Prostate gland (tissue), 2 donors: ENCODE measurements around the gene MYH16. TPM values are rescaled to one million over a fixed set of nuclear protein-coding genes. Genes with fewer than 3 reads are reported as not detected.

ENCODE experiments used
- DNase-seq: peaks from one replicate; pipeline ENCODE4 v3.0.0-alpha.2; 2019; ENCODE audit warnings: low spot score
- H3K27ac ChIP-seq, 2 donors: fragments of 200-600 bp; sonication (generic); 2 replicates each; pipeline ENCODE4 v1.5.1; 2017 to 2019
- H3K27me3 ChIP-seq: fragments of 200-600 bp; sonication (generic); replicated peaks from 2 replicates; pipeline ENCODE4 v1.5.1; 2019; ENCODE audit not compliant: insufficient read depth
- H3K36me3 ChIP-seq, 2 donors: fragments of 200-600 bp; sonication (generic); 1 replicate in 1 of 2; 2 replicates in 1 of 2; pipeline versions ENCODE4 v1.5.1 to v1.8.1; 2017 to 2019
- H3K4me1 ChIP-seq: fragments of 200-600 bp; sonication (generic); replicated peaks from 2 replicates; pipeline ENCODE4 v1.5.1; 2019
- H3K4me3 ChIP-seq, 2 donors: fragments of 200-600 bp; sonication (generic); 2 replicates each; pipeline ENCODE4 v1.5.1; 2017 to 2019
- H3K9me3 ChIP-seq: fragments of 200-600 bp; sonication (generic); 2 replicates; pipeline ENCODE4 v1.5.1; 2017
- CTCF ChIP-seq, 4 experiments: fragments of 200-600 bp in 2 of 4; fragments of 450-650 bp in 2 of 4; sonication (generic) in 2 of 4; IDR thresholded peaks; 1 replicate in 3 of 4; 2 replicates in 1 of 4; pipeline ENCODE4 v1.5.1; 2016 to 2019; ENCODE audit warnings: antibody characterized with exemption in 4 of 4, mild to moderate bottlenecking in 2 of 4, moderate library complexity in 2 of 4
- POLR2A ChIP-seq: fragments of 450-650 bp; IDR thresholded peaks from one replicate; pipeline ENCODE4 v1.6.1; 2016; ENCODE audit warnings: antibody characterized with exemption, mild to moderate bottlenecking
- POLR2AphosphoS5 ChIP-seq: sonication (generic); formaldehyde crosslinking; IDR thresholded peaks from one replicate; pipeline ENCODE4 v1.6.1; 2017; ENCODE audit warnings: antibody characterized with exemption
- WGBS: methylation state at CpG from one replicate; pipeline ENCODE4 v1.1.5; 2018; 5-methylcytosine and 5-hydroxymethylcytosine counted together
- intact Hi-C: fragments of 100-400 bp; cut with DNase I; formaldehyde crosslinking; loops from one replicate; pipeline ENCODE4 v1.14.2; 2022
- total RNA-seq, 2 donors: library from RNA; depleted of rRNA; stranded (reverse); fragments of >200 nt; gene quantifications; one replicate each; pipeline ENCODE4 v1.1.0, GENCODE V29; 2016

The MYH16 gene
- total RNA-seq, 2 donors from 2014 or later = 0.97 TPM; not detected in 1

DNA sequence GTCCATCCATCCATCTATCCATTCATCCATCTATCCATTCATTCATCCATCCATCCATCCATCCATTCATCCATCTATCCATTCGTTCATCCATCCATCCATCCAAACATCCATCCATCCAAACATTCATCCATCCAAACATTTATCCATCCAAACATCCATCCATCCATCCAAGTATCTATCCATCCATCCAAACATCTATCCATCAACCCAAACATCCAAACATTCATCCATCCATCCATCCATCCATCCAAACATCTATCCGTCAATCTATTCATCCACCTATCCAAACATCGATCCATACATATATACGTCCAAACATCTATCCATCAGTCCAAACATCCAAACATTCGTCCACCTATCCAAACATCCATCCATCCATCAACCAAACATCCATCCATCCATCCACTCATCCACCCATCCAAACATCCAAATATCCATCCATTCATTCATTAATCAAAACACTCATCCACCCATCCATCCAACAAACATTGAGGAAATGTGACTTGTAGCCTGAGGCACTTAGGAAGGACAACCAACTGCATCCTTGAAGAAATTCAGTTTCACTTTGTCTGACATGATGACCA lies 28.8 kb upstream of the MYH16 start:
- no peak overlapping the region for H3K27ac ChIP-seq
- no peaks in the 10 kb centered on the region for H3K9me3 ChIP-seq
- TF ChIP-seq CTCF (IDR thresholded peaks at IDR 0.05) (no peak), POLR2A (no peak), POLR2AphosphoS5 (no peak)
- WGBS = 93% methylated on average over 5 of the region's 5 CpGs
- no peaks in the 10 kb centered on the region for H3K27me3 ChIP-seq
- H3K36me3 ChIP-seq = no peaks in the 10 kb centered on the region
- H3K4me1 ChIP-seq = no peaks in the 10 kb centered on the region
- no peak for DNase-seq
- intact Hi-C loops = no loop called here
- H3K4me3 ChIP-seq = no peak overlapping the region

- Histone ChIP-seq H3K4me1 (no peaks in the 10 kb centered on the region), H3K27ac (no peak overlapping the region), H3K9me3 (no peaks in the 10 kb centered on the region), H3K27me3 (no peaks in the 10 kb centered on the region), H3K4me3 (no peak overlapping the region), H3K36me3 (no peaks in the 10 kb centered on the region)
- TF ChIP-seq CTCF (IDR thresholded peaks at IDR 0.05) = no peak
- TF ChIP-seq POLR2A = no peak
- no peak for TF ChIP-seq POLR2AphosphoS5
- DNase-seq = no peak
- WGBS = 29% methylated on average over 2 of the region's 3 CpGs
- intact Hi-C loops = no loop called here
Observed at GRCh38 chr7:99244939-99245338, 27.7 kb upstream of the MYH16 start.

DNA sequence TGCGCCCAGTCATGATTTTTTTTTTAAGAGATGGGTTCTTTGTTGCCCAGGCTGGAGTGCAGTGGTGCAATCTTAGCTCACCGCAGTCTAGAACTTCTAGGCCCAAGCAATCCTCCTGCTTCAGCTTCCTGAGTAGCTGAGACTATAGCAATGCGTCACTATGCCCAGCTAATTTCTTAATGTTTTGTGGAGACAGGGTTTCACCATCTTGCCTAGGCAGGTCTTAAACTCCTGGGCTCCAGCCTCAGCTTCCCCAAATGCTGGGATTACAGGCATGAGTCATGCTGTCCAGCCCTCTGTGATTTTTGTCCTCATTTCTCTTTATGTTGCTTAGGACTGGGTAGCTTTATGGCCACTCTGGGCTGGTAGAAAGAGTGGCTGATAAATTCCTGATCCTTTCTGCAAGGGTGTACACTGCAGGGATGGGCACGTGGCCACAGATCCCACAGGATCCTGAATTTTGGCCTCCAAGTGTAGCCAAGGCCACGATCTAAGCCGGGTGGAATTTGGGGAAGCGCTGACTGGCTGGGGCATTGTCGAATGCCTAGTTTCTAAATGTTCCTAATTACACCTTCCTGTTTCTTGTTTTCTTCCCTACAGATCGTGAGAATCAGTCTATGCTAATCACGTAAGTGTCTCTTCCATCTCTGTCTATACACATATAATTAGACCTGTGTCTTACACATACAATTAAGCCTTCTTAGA lies 24.1 kb upstream of the MYH16 start:
- intact Hi-C loops = no loop called here
- TF ChIP-seq POLR2A (no peak), CTCF (IDR thresholded peaks at IDR 0.05) (no peak), POLR2AphosphoS5 (no peak)
- no peak for DNase-seq
- Histone ChIP-seq H3K4me3 (no peak overlapping the region), H3K27ac (no peak overlapping the region), H3K36me3 (no peaks in the 10 kb centered on the region), H3K27me3 (no peaks in the 10 kb centered on the region), H3K9me3 (no peaks in the 10 kb centered on the region), H3K4me1 (no peaks in the 10 kb centered on the region)
- WGBS = 88% methylated on average over 10 of the region's 10 CpGs

DNA sequence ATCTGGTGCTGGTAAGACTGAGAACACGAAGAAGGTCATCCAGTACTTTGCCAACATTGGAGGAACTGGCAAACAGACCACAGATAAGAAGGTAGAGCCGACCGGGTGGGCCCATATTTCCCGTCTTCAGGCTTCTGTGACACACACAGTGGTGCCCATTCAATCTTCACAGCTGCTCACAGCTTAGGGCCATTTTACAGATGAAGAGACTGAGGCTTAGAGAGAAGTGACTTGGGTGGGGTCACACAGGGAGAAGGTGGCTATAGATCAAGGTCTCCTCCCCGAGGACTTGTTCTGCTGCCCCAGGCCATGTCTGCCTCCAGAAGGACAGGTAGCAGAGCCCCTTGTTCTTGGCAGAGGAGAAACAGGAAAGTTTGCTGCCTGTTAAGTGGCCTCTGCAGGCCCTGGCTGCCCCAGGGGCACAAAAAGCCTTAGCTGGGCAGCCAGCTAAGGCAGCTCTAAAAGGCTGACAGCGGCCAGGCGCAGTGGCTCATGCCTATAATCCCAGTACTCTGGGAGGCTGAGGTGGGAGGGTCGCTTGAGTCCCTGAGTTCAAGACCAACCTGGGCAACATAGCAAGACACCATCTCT lies 22.6 kb upstream of the MYH16 start:
- no peak for DNase-seq
- Histone ChIP-seq H3K27ac (no peak overlapping the region), H3K36me3 (no peaks in the 10 kb centered on the region), H3K27me3 (no peaks in the 10 kb centered on the region), H3K4me1 (no peaks in the 10 kb centered on the region), H3K9me3 (no peaks in the 10 kb centered on the region), H3K4me3 (no peak overlapping the region)
- 83% methylated on average over 8 of the region's 8 CpGs for WGBS
- TF ChIP-seq POLR2AphosphoS5 (no peak), CTCF (IDR thresholded peaks at IDR 0.05) (no peak), POLR2A (no peak)
- intact Hi-C loops = no loop called here
